ENCODE measurements around the gene SLC25A38. TPM values are rescaled to one million over a fixed set of nuclear protein-coding genes. Genes with fewer than 3 reads are reported as not detected.
"Not testable (repeated sequence)": the region's sequence is repeated elsewhere in the genome, so short reads cannot be mapped to it uniquely, and the experiment has no call there.

The SLC25A38 gene
- total and polyA plus RNA-seq, 5 experiments from 2014 or later: 34.2 to 53.4 (median 51.7) TPM

GRCh38 chr3:39350714-39351113 is 32.5 kb upstream of the SLC25A38 start:
- DNase-seq (peak in 1 of 10 donors; percentile 15), ATAC-seq (peak in 1 of 2 donors; percentile 52)
- Mint-ChIP-seq H3K4me3 (peak overlapping the region in 3 of 10 donors; percentile 26 to 56 (median 31)), H3K27me3 (peaks cover 0 to 2% (median 0%) of the 10 kb centered on the region in 5 donors), H3K27ac (peak overlapping the region; percentile 19 to 90 (median 66)), H3K36me3 (no peaks in the 10 kb centered on the region), H3K4me1 (peaks cover 8 to 55% (median 31%) of the 10 kb centered on the region in 4 donors), H3K9me3 (no peaks in the 10 kb centered on the region)
- POLR2A ChIA-PET: no interaction called here

- peak overlapping the region in 3 of 10 donors; percentile 26 to 56 (median 31) for H3K4me3 Mint-ChIP-seq
- POLR2A ChIA-PET, H3K36me3 Mint-ChIP-seq: not testable (repeated sequence)
These were observed 32.0 kb upstream of the SLC25A38 start for GRCh38 chr3:39351134-39351533.

GRCh38 chr3:39353168-39353927 is 29.8 kb upstream of the SLC25A38 start:
- H3K9me3 Mint-ChIP-seq, DNase-seq, H3K27me3 Mint-ChIP-seq, H3K36me3 Mint-ChIP-seq, ATAC-seq, H3K4me3 Mint-ChIP-seq, POLR2A ChIA-PET: not testable (repeated sequence)
- peaks cover 6 to 45% (median 26%) of the 10 kb centered on the region in 4 donors for H3K4me1 Mint-ChIP-seq
- peak overlapping the region in 1 of 10 donors; percentile 8 for H3K27ac Mint-ChIP-seq

More at GRCh38 chr3:39351134-39351533, 32.0 kb upstream of the SLC25A38 start:
- H3K27me3 Mint-ChIP-seq, ATAC-seq, DNase-seq, H3K9me3 Mint-ChIP-seq: not testable (repeated sequence)
- Mint-ChIP-seq H3K4me1 (peaks cover 8 to 52% (median 30%) of the 10 kb centered on the region in 4 donors), H3K27ac (peak overlapping the region; percentile 19 to 90 (median 66))

- Mint-ChIP-seq H3K4me3 (peak overlapping the region in 4 of 10 donors; percentile 0 to 49 (median 28)), H3K4me1 (peaks cover 19 to 53% (median 45%) of the 10 kb centered on the region in 4 donors), H3K27ac (peak overlapping the region in 2 of 10 donors; percentile 78 to 86), H3K9me3 (no peaks in the 10 kb centered on the region), H3K27me3 (peaks cover 0 to 2% (median 0%) of the 10 kb centered on the region in 5 donors), H3K36me3 (no peaks in the 10 kb centered on the region)
- ATAC-seq (no peak), DNase-seq (peak in 1 of 10 donors; percentile 21)
- POLR2A ChIA-PET: interaction anchor here (0.7 kb wide), 1 partner anchor 18 kb away, joined by 5 read pairs; no protein-coding TSS in a partner anchor
These were observed 24.8 kb upstream of the SLC25A38 start for GRCh38 chr3:39358333-39358732.

GRCh38 chr3:39361252-39361927 is 21.8 kb upstream of the SLC25A38 start:
- no peaks in the 10 kb centered on the region for H3K36me3 Mint-ChIP-seq
- POLR2A ChIA-PET: interaction anchor here (1.2 kb wide), 1 partner anchor 14 kb away, joined by 4 read pairs; no protein-coding TSS in a partner anchor
- peak in 8 of 10 donors; percentile 7 to 41 (median 23) for DNase-seq
- peak overlapping the region; percentile 43 to 75 (median 66) for H3K4me3 Mint-ChIP-seq
- peaks cover 19 to 58% (median 45%) of the 10 kb centered on the region in 4 donors for H3K4me1 Mint-ChIP-seq
- ATAC-seq: peak; percentile 61 to 94
- H3K27me3 Mint-ChIP-seq: no peaks in the 10 kb centered on the region
- no peaks in the 10 kb centered on the region for H3K9me3 Mint-ChIP-seq
- peak overlapping the region; percentile 67 to 90 (median 82) for H3K27ac Mint-ChIP-seq

GRCh38 chr3:39362192-39362591 is 21.0 kb upstream of the SLC25A38 start:
- ATAC-seq: no peak
- peak overlapping the region in 5 of 10 donors; percentile 21 to 90 (median 87) for H3K27ac Mint-ChIP-seq
- no peak for DNase-seq
- peak overlapping the region in 6 of 10 donors; percentile 19 to 75 (median 66) for H3K4me3 Mint-ChIP-seq
- H3K4me1 Mint-ChIP-seq: peaks cover 19 to 56% (median 43%) of the 10 kb centered on the region in 4 donors
- POLR2A ChIA-PET: interaction anchor here (1.2 to 1.4 kb wide), 2 partner anchors 15 to 22 kb away, joined by 3 to 4 read pairs; no protein-coding TSS in a partner anchor
- no peaks in the 10 kb centered on the region for H3K27me3 Mint-ChIP-seq
- H3K9me3 Mint-ChIP-seq: no peaks in the 10 kb centered on the region
- H3K36me3 Mint-ChIP-seq: no peaks in the 10 kb centered on the region

GRCh38 chr3:39362812-39363211 is 20.4 kb upstream of the SLC25A38 start:
- H3K4me1 Mint-ChIP-seq: peaks cover 19 to 50% (median 37%) of the 10 kb centered on the region in 4 donors
- peak overlapping the region in 2 of 10 donors; percentile 20 to 50 for H3K4me3 Mint-ChIP-seq
- ATAC-seq: no peak
- DNase-seq: no peak
- H3K36me3 Mint-ChIP-seq: no peaks in the 10 kb centered on the region
- H3K27me3 Mint-ChIP-seq: no peaks in the 10 kb centered on the region
- POLR2A ChIA-PET: interaction anchor here (1.4 kb wide), 1 partner anchor 22 kb away, joined by 3 read pairs; no protein-coding TSS in a partner anchor
- peak overlapping the region in 6 of 10 donors; percentile 1 to 90 (median 70) for H3K27ac Mint-ChIP-seq
- no peaks in the 10 kb centered on the region for H3K9me3 Mint-ChIP-seq

- H3K27ac Mint-ChIP-seq, H3K27me3 Mint-ChIP-seq, H3K4me1 Mint-ChIP-seq, H3K36me3 Mint-ChIP-seq, DNase-seq, ATAC-seq, H3K4me3 Mint-ChIP-seq, POLR2A ChIA-PET: not testable (repeated sequence)
- peaks cover 0 to 12% (median 3%) of the 10 kb centered on the region in 9 donors for H3K9me3 Mint-ChIP-seq
These were observed 12.7 kb upstream of the SLC25A38 start for GRCh38 chr3:39370450-39370849.

GRCh38 chr3:39372833-39373232 is 10.3 kb upstream of the SLC25A38 start:
- ATAC-seq (no peak), DNase-seq (no peak)
- H3K27me3 Mint-ChIP-seq: peaks cover 0 to 4% (median 0%) of the 10 kb centered on the region in 5 donors
- H3K9me3 Mint-ChIP-seq: peaks cover 0 to 12% (median 3%) of the 10 kb centered on the region in 9 donors
- H3K27ac Mint-ChIP-seq: no peak overlapping the region
- POLR2A ChIA-PET: interaction anchor here (1.0 kb wide), 1 partner anchor 9 kb away, joined by 7 read pairs; no protein-coding TSS in a partner anchor
- H3K4me3 Mint-ChIP-seq: no peak overlapping the region
- H3K4me1 Mint-ChIP-seq: peaks cover 0 to 2% (median under 1%) of the 10 kb centered on the region in 4 donors
- peaks cover 0 to 1% (median 0%) of the 10 kb centered on the region in 3 donors for H3K36me3 Mint-ChIP-seq

GRCh38 chr3:39376959-39377634 is 6.1 kb upstream of the SLC25A38 start:
- POLR2A ChIA-PET: interaction anchor here (0.7 kb wide), 1 partner anchor 626 kb away, joined by 4 read pairs; no protein-coding TSS in a partner anchor
- no peak for ATAC-seq
- no peak for DNase-seq
- H3K9me3 Mint-ChIP-seq: no peaks in the 10 kb centered on the region
- peaks cover 0 to 4% (median 0%) of the 10 kb centered on the region in 5 donors for H3K27me3 Mint-ChIP-seq
- peaks cover 3 to 7% (median 5%) of the 10 kb centered on the region in 4 donors for H3K4me1 Mint-ChIP-seq
- H3K36me3 Mint-ChIP-seq: no peaks in the 10 kb centered on the region
- H3K4me3 Mint-ChIP-seq: no peak overlapping the region
- H3K27ac Mint-ChIP-seq: no peak overlapping the region

GRCh38 chr3:39378088-39378487 is 5.1 kb upstream of the SLC25A38 start:
- DNase-seq: peak; percentile 15 to 82 (median 54)
- Mint-ChIP-seq H3K9me3 (no peaks in the 10 kb centered on the region), H3K27ac (peak overlapping the region in 4 of 10 donors; percentile 0 to 38 (median 12)), H3K27me3 (peaks cover 0 to 4% (median 0%) of the 10 kb centered on the region in 5 donors), H3K4me1 (peaks cover 3 to 14% (median 13%) of the 10 kb centered on the region in 4 donors), H3K36me3 (no peaks in the 10 kb centered on the region), H3K4me3 (peak overlapping the region in 1 of 10 donors; percentile 49)
- POLR2A ChIA-PET: interaction anchor here (0.9 kb wide), 1 partner anchor 29 kb away, joined by 4 read pairs; the partner anchor contains the start of gene RPSA
- peak; percentile 81 to 85 for ATAC-seq
